ENCODE data around the gene ZNF362. TPM values are rescaled to one million over a fixed set of nuclear protein-coding genes. Genes with fewer than 3 reads are reported as not detected.
"Not testable (repeated sequence)": the region's sequence is repeated elsewhere in the genome, so short reads cannot be mapped to it uniquely, and the experiment has no call there.

Gene ZNF362
- polyA plus RNA-seq, 3 donors = 55.9 to 65.9 (median 65.4) TPM

DNA sequence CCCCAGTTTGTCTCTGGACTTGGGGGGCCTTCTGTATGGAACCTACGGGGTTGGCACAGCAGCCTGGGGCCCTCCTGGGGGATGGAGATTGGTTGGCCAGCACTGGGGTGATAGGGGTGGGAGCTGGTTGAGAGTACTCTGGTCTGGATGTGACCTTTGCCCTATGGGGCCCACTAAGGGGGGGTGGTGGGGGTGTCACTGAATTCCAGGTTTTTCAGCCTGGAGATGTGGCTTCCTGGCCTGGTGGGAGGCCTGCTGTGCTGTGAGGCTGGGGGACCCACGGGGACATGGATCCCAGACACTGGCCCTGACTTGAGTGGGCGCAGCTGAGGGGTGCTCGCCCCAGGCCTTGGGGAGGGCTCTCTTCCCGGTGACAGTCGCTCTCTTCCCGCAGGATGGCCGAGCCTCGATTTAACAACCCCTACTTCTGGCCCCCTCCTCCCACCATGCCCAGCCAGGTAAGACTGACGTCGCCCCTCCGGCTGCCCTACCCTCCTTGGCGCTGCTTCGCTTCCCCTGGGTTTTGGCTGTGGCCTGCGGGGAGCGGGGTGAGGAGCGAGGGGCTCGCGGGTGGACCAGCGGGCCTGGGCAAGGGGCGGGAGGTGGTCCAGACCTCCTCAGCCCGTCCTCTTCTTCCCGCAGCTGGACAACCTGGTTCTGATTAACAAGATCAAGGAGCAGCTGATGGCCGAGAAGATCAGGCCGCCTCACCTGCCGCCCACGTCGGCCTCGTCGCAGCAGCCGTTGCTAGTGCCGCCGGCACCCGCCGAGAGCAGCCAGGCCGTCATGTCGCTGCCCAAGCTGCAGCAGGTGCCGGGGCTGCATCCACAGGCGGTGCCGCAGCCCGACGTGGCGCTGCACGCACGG lies 19.6 kb downstream of the ZNF362 start:
- no peak for DNase-seq (ENCODE audit: extremely low read depth in 1 of 11, low read depth in 9 of 11, low spot score in 4 of 11)

DNA sequence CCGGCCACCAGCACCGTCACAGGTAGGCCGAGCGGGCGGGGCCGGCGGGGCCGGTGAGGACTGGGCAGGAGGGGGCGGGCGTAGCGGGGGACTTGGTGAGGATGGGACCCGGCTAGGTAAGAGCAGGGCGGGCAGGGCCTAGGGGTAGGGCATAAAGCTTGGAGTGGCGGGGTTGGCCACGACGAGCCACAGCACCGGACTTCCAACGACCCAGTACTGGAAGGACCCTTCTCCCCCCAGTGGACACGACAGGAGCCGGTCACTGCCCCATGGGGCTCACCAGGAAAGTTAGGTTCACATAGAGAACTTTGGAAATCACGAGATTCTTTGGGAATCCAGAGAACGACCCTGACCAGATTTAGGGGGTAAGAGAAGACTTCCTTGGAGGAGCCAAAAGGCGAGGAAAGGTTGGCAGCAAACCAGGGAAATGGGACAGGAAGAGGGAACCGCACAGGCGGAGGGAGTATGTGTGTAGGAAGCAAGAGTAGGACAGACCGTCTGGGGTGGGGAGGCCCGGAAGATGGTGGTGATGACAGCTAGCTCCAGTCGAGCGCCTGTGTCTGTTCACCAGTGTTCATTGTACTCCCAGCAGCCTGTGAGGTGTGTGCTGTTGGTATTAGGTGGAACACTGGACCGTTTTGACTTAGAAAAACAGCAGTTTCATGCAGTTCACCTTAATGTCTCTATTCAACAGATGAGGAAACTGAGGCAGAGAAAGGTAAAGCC lies 20.4 kb downstream of the ZNF362 start:
- no peak for DNase-seq (ENCODE audit: extremely low read depth in 1 of 11, low read depth in 9 of 11, low spot score in 4 of 11)

DNA sequence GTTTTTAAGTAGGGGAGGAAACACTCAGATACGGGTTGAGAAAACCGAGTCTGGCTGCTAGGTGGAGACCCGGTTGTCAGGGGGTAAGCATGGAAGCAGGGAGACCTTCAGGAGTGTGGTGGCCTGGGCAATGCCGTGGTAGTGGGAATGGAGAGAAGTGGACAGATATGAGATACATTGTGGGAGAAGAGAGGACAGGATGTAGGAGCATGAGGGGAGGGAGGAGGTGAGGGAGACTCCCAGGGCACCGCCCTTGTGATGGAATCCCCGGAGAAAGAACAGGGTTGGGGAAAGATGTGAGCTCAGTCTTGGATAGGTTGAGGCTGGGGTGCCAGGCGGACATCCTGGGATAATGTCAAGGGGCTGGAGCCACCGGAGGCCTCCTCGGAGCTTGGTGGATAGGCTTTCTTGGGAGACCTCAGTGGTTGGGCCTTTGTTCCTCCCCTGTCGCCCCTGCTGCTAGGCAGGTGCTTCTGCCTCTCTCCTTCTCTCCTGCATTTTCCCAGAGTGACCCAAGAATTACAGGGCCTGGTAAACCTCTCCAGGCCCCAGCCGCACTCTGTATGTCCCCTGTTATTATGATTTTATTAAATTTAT lies 21.3 kb downstream of the ZNF362 start:
- DNase-seq (ENCODE audit: extremely low read depth in 1 of 11, low read depth in 9 of 11, low spot score in 4 of 11) = no peak

DNA sequence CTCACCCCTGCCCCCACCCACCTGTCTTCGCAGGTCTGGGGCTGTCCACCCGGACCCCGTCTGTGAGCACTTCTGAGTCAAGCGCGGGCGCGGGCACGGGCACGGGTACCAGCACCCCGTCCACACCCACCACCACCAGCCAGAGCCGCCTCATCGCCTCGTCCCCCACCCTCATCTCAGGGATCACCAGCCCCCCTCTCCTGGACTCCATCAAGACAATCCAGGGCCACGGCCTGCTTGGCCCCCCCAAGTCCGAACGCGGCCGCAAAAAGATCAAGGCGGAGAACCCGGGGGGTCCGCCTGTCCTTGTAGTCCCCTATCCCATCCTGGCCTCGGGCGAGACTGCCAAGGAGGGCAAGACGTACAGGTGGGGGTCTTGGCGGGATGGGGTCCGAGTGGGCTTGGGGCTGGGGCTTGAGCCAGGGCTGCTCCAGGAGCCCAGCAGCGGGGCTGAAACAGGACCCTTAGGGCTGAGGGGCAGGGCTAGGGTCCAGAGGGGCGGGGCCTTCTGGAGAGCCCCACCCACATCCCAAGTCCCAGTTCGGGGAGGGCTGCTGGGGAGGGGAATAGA lies 23.9 kb downstream of the ZNF362 start:
- DNase-seq (ENCODE audit: extremely low read depth in 1 of 11, low read depth in 9 of 11, low spot score in 4 of 11) = no peak

DNA sequence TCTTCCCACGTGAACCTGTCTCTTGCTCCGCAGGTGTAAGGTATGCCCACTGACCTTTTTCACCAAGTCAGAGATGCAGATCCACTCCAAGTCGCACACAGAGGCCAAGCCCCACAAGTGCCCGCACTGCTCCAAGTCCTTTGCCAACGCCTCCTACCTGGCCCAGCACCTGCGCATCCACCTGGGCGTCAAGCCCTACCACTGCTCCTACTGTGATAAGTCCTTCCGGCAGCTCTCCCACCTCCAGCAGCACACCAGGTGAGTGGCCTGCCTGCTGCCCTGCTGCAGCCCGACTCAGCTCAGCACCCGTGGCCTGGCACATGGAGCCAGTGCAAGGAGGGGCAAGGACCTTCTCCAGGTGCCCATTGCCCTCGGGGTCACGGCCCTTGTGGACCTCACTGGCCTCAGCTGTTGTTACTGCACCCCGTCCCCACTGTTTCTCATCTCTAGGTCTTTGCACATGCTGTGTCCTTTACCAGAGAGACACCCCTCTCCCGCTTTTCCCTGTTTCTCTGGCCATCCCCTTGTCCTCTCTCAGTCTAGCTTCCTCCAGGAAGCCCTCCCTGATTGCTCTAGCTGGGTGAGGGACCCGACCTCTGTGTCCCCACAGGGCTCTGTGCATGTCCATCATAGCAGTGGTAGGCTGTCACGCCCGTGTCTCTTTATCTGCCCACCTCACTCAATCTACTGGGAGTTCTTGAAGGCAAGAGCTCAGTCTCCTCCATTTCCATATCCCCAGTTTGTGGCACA lies 25.4 kb downstream of the ZNF362 start:
- DNase-seq (ENCODE audit: extremely low read depth in 1 of 11, low read depth in 9 of 11, low spot score in 4 of 11) = no peak

DNA sequence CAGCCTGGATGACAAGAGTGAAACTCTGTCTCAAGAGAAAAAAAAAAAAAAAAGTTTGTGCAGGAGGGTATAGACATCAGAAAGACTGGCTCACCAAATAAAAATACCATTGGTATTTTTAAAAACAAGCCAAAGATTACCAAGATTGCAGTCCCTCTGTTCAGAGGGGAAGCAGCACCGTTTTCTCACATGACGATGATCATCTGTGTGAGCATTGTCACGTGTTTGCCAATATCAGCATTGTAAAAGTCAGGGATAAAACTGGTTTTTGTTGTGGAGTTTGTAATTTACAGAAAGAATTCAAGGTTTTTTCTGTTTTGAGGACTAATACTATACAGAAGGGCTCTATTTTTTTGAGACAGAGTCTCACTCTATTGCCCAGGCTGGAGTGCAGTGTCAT lies 26.5 kb downstream of the ZNF362 start:
- no peak for DNase-seq (ENCODE audit: extremely low read depth in 1 of 11, low read depth in 9 of 11, low spot score in 4 of 11)

DNA sequence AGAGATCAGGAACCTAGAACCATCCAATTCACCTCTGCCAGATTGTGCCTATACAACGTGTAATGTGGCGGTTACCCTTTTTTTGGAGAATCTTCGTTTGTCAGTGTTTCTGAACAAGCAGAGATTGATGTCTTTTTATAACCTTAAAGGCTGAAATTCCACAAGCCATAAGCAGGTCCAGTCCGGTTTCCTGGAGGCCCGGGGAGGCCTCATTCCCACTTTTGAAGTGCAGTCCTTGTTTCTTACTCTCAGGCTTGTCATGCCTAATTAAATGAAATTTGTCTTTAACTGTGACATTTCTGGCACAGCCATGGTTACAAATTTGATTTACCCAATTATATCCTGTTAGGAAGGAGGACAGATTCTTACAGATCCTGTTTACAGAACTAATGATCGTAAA lies 27.8 kb downstream of the ZNF362 start:
- DNase-seq (ENCODE audit: extremely low read depth in 1 of 11, low read depth in 9 of 11, low spot score in 4 of 11) = no peak

DNA sequence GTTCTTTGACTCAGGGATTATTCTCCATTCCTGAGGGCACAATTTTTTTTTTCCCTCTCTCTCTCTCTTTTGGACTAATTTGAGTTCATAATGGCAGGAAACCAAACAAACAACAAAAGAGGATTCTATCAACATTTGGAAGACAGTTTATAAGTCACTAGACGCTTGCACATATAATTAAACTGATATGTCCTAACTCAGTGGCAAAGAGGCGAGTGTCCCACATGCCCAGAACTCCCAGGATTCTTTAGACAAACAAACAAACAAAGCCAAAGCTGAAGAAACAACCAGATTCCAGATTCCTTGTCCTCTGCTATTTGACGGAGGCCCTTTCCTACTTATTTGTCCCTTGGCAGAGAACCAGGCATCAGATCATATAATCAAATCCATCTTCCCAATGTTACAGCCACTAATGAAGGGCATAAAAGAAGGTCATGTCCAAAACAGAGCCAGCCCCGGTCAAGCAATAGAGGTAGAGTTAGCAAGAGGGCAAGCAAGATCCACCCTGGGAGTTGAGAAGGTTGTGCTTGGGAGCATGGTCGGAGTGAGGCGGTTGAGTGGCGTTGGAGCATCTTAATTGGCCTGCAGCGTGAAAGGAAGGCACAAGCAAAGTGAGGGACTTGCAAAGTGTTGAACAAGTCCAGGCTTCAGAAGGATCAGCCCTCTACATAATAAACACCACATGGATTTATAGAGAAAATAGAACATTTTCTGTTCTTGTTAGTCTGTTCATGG lies 30.3 kb downstream of the ZNF362 start:
- no peak for DNase-seq (ENCODE audit: extremely low read depth in 1 of 11, low read depth in 9 of 11, low spot score in 4 of 11)

DNA sequence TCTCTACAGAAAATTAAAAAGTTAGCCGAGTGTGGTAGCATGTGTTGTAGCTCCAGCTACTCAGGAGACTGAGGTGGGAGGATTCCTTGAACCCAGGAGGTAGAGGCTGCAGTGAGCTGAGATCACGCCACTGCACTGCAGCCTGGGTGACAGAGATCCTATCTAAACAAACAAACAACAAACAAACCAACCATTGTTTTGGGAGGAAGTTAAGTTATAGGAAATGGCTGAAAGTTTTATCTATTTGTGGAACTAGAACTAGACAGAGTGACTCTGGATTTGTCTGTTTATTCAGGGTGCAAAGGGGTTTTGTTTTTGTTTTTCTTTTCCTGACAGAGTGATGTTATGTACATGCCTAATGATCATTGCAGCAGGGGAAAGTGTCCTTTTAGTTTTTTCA lies 31.0 kb downstream of the ZNF362 start:
- no peak for DNase-seq (ENCODE audit: extremely low read depth in 1 of 11, low read depth in 9 of 11, low spot score in 4 of 11)

DNA sequence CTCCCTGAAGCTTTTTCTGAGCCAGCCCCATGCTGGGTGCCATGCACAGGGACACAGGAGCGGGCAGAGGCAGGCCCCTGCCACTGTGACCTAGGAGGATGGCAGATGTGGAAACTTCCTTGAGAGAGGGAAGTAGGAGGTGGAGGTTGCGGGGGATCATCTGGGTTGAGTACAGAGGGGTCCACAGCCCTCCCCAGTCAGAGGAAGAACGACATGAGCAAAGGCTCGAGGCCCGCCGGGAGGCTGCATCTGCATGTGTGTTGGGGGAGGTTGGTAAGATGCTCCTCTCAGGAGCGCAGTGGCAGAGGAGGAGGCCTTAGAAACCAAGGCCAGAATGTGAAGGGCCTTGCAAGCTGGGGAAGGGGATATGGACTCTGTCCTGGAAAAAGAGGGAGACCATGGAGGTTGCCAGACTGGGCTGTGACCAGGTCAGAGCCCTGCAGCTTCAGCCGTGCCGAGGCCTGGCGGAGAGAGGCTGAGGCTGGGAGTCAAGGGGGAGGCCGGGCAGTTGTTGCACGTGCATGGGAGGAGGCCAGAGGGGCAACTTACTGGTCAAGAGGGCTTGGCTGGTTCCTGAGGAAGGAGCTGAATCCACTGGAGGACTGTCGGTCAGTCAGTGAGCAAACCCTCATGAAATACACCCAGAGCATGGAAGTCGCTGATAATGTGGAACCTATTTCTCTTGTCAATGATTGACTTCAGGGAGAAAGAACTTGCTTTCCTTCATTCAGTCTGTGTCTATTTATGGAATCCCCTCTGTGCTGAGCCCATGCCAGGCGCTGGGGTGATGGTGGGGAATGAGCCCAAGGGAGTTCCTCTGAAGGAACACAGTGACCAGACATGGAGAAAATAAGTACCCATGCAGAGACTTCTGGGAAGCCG lies 32.9 kb downstream of the ZNF362 start:
- no peak for DNase-seq (ENCODE audit: extremely low read depth in 1 of 11, low read depth in 9 of 11, low spot score in 4 of 11)

DNA sequence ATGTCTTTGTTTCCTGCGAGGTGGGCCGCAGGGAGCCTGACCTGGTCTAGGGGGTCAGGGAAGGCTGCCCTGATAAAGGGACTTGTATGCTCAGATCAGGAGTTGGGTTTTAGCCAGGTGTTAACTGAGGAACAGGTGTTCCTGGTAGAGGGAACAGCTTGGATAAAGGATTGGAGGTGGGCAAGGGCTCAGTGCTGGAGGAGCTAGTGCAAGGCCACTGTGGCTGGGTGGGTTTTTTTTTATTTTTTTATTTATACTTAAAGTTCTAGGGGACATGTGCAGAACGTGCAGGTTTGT lies 33.5 kb downstream of the ZNF362 start:
- no peak for DNase-seq (ENCODE audit: extremely low read depth in 1 of 11, low read depth in 9 of 11, low spot score in 4 of 11)

DNA sequence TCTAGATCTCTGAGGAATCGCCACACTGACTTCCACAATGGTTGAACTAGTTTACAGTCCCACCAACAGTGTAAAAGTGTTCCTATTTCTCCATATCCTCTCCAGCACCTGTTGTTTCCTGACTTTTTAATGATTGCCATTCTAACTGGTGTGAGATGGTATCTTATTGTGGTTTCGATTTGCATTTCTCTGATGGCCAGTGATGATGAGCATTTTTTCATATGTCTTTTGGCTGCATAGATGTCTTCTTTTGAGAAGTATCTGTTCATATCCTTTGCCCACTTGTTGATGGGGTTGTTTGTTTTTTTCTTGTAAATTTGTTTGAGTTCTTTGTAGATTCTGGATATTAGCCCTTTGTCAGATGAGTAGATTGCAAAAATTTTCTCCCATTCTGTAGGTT lies 34.3 kb downstream of the ZNF362 start:
- DNase-seq (ENCODE audit: extremely low read depth in 1 of 11, low read depth in 9 of 11, low spot score in 4 of 11) = not testable (repeated sequence)

DNA sequence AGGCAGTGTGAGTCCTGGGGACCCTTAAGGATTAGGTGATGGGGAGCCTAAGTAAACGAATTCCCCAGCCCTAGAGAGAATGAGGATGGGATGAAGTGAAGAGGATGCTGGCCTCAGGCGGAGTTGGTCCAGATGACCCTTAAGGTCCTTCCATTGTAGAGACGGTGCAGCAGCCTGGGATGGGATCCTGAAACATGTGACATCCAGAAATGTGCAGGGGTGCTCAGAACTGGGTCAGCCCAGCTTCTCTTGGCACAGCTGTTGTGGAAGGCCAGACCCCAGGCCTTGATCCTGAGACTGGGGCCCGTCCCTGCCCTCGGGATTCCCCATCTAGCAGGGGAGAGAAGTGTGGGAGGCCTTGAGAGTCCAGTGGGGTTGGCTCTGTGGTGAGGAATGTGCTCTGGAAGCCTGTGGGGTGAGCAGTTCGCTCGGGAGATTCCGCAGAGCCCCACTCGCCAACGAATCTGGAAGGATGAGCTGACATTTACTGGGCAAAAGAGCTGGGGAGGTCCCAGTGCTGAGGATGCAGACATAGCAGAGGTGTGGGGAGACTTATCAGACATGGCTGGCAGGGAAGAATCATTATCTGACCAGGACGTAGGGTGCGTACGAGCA lies 36.5 kb downstream of the ZNF362 start:
- DNase-seq (ENCODE audit: extremely low read depth in 1 of 11, low read depth in 9 of 11, low spot score in 4 of 11) = no peak

DNA sequence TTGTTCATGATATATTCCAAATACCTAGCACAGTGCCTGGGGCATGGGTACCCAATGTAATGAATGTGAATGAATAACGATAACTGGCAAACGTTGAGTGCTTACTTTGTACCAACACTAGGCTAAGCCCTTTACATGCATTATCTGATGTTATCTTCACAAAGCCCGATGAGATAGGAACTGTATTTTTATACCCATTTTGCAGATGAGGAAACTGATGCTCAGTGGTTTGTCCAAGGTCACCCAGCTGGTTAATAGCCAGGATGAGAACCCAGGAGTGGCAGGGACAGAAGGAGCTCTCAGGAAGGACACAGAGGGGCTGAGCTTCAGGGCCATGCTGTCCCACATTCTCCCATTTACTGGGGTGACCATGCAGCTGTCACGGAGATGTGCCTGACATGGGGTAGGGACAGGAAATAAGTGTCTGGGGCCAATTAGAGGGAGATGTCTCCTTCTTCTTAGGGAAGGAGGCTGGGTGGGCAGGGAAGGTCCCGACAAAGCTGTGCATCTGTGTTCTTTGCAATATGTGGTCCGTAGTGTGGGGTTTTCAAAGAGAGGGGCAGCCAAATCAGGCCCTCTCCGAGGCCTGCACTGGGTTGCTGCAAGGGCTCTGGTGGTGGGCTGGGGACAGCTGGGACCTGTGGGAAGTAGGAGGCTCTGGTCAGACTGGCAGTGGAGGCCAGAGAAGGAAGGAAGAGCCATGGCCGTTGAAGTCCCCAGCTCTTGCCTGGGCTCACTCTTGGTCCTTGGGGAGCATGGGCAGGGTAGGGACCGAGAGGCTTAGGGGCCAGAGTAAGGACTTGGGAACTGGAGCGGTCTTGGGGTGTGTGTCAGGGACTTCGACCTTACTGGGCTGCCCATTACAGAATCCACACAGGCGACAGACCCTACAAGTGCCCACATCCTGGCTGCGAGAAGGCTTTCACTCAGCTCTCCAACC lies 38.0 kb downstream of the ZNF362 start:
- DNase-seq (ENCODE audit: extremely low read depth in 1 of 11, low read depth in 9 of 11, low spot score in 4 of 11) = no peak

DNA sequence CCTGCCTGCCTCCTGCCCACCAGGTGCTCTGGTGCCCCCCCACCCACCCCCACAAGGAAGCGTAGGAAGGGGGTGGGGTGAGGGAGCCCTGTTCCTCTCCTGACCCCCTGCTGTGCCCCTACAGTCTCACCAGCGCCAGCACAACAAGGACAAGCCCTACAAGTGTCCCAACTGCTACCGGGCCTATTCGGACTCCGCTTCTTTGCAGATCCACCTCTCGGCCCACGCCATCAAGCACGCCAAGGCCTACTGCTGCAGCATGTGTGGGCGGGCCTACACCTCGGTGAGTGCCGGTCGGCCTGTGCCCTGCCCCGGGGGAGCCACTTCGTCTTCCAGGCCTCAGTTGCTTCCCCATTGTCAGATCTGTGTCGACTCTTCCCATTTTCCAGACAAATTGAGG lies 38.7 kb downstream of the ZNF362 start:
- DNase-seq (ENCODE audit: extremely low read depth in 1 of 11, low read depth in 9 of 11, low spot score in 4 of 11) = no peak

DNA sequence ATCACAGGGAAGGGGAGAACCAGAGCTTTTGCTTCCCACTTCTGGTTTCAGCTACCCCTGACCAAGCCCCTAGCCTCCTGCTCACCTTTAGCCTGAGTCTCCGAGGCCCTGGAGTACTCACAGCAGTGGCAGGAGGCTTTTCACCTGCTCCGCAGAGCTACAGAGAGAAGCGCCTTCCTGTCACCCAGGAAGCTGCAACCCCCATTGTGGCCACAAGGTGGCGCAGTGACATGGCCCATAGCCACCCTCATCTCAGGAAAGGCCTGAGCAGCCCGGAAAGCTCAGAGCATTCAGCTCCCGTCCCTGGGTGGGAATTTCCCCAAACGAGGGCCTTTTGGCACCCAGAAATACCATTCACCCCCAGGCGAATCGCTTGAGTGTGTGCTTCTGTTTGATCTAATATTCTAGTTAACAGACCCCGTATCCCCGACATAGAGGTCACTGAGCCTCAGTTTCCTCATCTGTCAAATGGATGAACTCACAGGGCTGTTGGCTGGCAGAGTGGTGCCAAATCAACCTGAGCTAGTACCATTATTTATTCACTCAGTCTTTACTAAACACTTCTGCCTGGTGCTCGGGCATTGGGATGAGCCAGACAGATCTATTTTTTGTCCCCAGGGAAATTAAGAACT lies 39.3 kb downstream of the ZNF362 start:
- peak; percentile 47 to 78 (median 74) for DNase-seq (ENCODE audit: extremely low read depth in 1 of 11, low read depth in 9 of 11, low spot score in 4 of 11)
